Heart left ventricle (tissue), 13 donors: ENCODE data around the gene GSG1L.

Experiments used
- POLR2A ChIP-seq, 2 donors: fragments of 450-650 bp; IDR thresholded peaks; one replicate each; pipeline ENCODE4 v1.6.1; 2017; ENCODE audit warnings: antibody characterized with exemption in 2 of 2, mild to moderate bottlenecking in 2 of 2, moderate library complexity in 2 of 2
- TF ChIP-seq, protein P1 (sequence below), 12 donors: fragments of 200-600 bp; sonication (generic) in 4 of 12; IDR thresholded peaks; one replicate each; pipeline versions ENCODE4 v1.5.0 to v1.8.0; 2018 to 2022; ENCODE audit warnings: antibody characterized with exemption in 12 of 12, mild to moderate bottlenecking in 5 of 12
- donor health status: ischemic (EF 13 %, LVEDD 7.1; RV severe dilation, severe dysfunction).
- donor health status: DM: no; HTN: yes; CAD: no.
- donor health status: DM: no; HTN: no; CAD: no.
- donor health status: ischemic (EF 25% LVEDD 6.9; RV normal size, moderate dysfunction).
- donor health status: ischemic (EF 25% LVEDD 5.7; RV mildly dilated, moderate dysfunction).
- donor health status: ischemic (EF 35%, LVEDD 5.7; RV mildly dilated, moderate dysfunction).
- donor health status: nonischemic (EF 11% LVEDD 7.7; RV severe dilation, severe dysfunction).
- donor health status: DM: yes; HTN: yes; CAD: no.
- donor health status: PGD.
- donor health status: ischemic (EF 29% LVEDD 5.4; RV normal size, mild dysfunction).
- donor health status: nonischemic (EF 23%, LVEDD 6.1; RV moderate dilation, normal function).

- TF ChIP-seq, protein P1, sequence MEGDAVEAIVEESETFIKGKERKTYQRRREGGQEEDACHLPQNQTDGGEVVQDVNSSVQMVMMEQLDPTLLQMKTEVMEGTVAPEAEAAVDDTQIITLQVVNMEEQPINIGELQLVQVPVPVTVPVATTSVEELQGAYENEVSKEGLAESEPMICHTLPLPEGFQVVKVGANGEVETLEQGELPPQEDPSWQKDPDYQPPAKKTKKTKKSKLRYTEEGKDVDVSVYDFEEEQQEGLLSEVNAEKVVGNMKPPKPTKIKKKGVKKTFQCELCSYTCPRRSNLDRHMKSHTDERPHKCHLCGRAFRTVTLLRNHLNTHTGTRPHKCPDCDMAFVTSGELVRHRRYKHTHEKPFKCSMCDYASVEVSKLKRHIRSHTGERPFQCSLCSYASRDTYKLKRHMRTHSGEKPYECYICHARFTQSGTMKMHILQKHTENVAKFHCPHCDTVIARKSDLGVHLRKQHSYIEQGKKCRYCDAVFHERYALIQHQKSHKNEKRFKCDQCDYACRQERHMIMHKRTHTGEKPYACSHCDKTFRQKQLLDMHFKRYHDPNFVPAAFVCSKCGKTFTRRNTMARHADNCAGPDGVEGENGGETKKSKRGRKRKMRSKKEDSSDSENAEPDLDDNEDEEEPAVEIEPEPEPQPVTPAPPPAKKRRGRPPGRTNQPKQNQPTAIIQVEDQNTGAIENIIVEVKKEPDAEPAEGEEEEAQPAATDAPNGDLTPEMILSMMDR (IDR thresholded peaks at IDR 0.05) = no peak
- TF ChIP-seq POLR2A (IDR thresholded peaks at IDR 0.05) = no peak
Measured at GRCh38 chr16:27787665-27788064, 275.8 kb downstream of the GSG1L start.
